Measurements from ENCODE around the gene MRPS2. TPM values are rescaled to one million over a fixed set of nuclear protein-coding genes. Genes with fewer than 3 reads are reported as not detected.

MRPS2 gene
- total and polyA plus RNA-seq, 2 experiments from 2014 or later = 83.2 to 116 TPM

- Histone ChIP-seq H4K20me1 (replicated peaks; ENCODE audit: insufficient read depth) (no peaks in the 10 kb centered on the region), H3K27ac (ENCODE audit: low read depth) (no peak overlapping the region), H3K36me3 (ENCODE audit: insufficient read depth) (no peaks in the 10 kb centered on the region), H3F3A (replicated peaks; ENCODE audit: low read depth) (no peaks in the 10 kb centered on the region), H3K9me2 (ENCODE audit: insufficient read depth) (no peaks in the 10 kb centered on the region), H3K27me3 (ENCODE audit: insufficient read depth) (no peaks in the 10 kb centered on the region), H2AFZ (no peak overlapping the region), H3K4me3 (no peak overlapping the region), H3K4me1 (ENCODE audit: insufficient read depth) (no peaks in the 10 kb centered on the region), H3K79me2 (replicated peaks; ENCODE audit: insufficient read depth) (no peaks in the 10 kb centered on the region), H3K4me2 (no peak overlapping the region)
- no peaks in the 10 kb centered on the region for H3K4me1 Mint-ChIP-seq
- no peaks in the 10 kb centered on the region for H3K36me3 Mint-ChIP-seq (ENCODE audit: low read depth)
- no peak for ATAC-seq
- H3K27ac Mint-ChIP-seq = no peak overlapping the region
- no peaks in the 10 kb centered on the region for H3K9me3 Mint-ChIP-seq
- peaks cover 4% of the 10 kb centered on the region for H3K27me3 Mint-ChIP-seq (ENCODE audit: insufficient read depth, low read depth, poor library complexity)
- no peak overlapping the region for H3K4me3 Mint-ChIP-seq
- DNase-seq (ENCODE audit: low spot score) = no peak
- TF ChIP-seq ZNF331 (CRISPR knock-in tag; IDR thresholded peaks at IDR 0.05; ENCODE audit: low read depth) (no peak), JUNB (IDR thresholded peaks at IDR 0.05; ENCODE audit: unreplicated experiment) (no peak), POLR2AphosphoS5 (IDR thresholded peaks at IDR 0.05; ENCODE audit: low read depth) (no peak), ZNF462 (CRISPR knock-in tag; IDR thresholded peaks at IDR 0.05) (no peak), CREB1 (CRISPR knock-in tag; IDR thresholded peaks at IDR 0.05; ENCODE audit: low read depth) (no peak), STAT1 (IDR thresholded peaks at IDR 0.05; ENCODE audit: unreplicated experiment) (no peak), EZH2 (IDR thresholded peaks at IDR 0.05; ENCODE audit: low read depth, unreplicated experiment) (no peak), REST (IDR thresholded peaks at IDR 0.05; ENCODE audit: unreplicated experiment) (no peak)
These were observed 14.0 kb downstream of the MRPS2 start for GRCh38 chr9:135514342-135515082.
